Measurements from ENCODE around the gene NRP2. TPM values are rescaled to one million over a fixed set of nuclear protein-coding genes. Genes with fewer than 3 reads are reported as not detected.

The NRP2 gene
- total RNA-seq, 1 experiment from 2014 or later = 10.3 TPM

DNA sequence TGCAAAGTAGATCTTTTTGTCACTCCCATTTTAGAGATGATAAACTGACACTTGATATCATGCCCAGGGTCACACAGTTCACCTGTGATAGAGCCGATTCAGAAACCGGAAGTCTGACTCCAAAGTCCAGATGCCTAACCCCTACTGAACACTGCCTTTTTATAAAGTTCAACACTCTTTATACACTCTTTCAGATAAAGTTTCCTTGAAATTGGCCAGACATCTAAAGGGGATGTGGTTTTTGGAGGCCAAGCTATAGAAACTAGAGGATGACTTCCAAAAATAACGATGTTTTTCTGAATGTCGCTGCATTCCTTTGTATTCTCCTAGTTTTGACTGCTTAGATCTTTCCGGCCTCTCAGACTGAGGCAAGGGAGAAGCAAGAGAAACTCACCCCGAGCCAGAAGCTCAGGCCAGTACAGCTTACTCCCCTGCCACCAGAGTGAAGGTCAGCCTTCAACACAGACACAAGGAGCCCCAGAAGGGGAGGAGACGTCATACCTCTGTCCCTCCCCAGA, 61.8 kb downstream of the NRP2 start:
- no TSS peak for BruUV-seq (replicated peaks)
- no peak for DNase-seq (ENCODE audit: unreplicated experiment)
- no peaks in the 10 kb centered on the region for H3K36me3 Mint-ChIP-seq (ENCODE audit: insufficient read depth, unreplicated experiment)
- intact Hi-C loops (cut with micrococcal nuclease) = no loop called here
- H3K4me3 Mint-ChIP-seq (ENCODE audit: unreplicated experiment) = no peak overlapping the region
- POLR2A ChIA-PET = no interaction called here
- H3K27me3 Mint-ChIP-seq (ENCODE audit: insufficient read depth, unreplicated experiment) = no peaks in the 10 kb centered on the region
- no peak overlapping the region for H3K27ac Mint-ChIP-seq (ENCODE audit: low read depth, unreplicated experiment)
- CTCF ChIA-PET = interaction anchor here (0.7 kb wide), 1 partner anchor 552 kb away, joined by 3 read pairs; no protein-coding TSS in a partner anchor
- H3K4me1 Mint-ChIP-seq (ENCODE audit: insufficient read depth, unreplicated experiment) = peaks cover 29% of the 10 kb centered on the region
- no peaks in the 10 kb centered on the region for H3K9me3 Mint-ChIP-seq (ENCODE audit: unreplicated experiment)
- TF ChIP-seq, protein P1, sequence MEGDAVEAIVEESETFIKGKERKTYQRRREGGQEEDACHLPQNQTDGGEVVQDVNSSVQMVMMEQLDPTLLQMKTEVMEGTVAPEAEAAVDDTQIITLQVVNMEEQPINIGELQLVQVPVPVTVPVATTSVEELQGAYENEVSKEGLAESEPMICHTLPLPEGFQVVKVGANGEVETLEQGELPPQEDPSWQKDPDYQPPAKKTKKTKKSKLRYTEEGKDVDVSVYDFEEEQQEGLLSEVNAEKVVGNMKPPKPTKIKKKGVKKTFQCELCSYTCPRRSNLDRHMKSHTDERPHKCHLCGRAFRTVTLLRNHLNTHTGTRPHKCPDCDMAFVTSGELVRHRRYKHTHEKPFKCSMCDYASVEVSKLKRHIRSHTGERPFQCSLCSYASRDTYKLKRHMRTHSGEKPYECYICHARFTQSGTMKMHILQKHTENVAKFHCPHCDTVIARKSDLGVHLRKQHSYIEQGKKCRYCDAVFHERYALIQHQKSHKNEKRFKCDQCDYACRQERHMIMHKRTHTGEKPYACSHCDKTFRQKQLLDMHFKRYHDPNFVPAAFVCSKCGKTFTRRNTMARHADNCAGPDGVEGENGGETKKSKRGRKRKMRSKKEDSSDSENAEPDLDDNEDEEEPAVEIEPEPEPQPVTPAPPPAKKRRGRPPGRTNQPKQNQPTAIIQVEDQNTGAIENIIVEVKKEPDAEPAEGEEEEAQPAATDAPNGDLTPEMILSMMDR (IDR thresholded peaks at IDR 0.05; ENCODE audit: unreplicated experiment) = no peak

DNA sequence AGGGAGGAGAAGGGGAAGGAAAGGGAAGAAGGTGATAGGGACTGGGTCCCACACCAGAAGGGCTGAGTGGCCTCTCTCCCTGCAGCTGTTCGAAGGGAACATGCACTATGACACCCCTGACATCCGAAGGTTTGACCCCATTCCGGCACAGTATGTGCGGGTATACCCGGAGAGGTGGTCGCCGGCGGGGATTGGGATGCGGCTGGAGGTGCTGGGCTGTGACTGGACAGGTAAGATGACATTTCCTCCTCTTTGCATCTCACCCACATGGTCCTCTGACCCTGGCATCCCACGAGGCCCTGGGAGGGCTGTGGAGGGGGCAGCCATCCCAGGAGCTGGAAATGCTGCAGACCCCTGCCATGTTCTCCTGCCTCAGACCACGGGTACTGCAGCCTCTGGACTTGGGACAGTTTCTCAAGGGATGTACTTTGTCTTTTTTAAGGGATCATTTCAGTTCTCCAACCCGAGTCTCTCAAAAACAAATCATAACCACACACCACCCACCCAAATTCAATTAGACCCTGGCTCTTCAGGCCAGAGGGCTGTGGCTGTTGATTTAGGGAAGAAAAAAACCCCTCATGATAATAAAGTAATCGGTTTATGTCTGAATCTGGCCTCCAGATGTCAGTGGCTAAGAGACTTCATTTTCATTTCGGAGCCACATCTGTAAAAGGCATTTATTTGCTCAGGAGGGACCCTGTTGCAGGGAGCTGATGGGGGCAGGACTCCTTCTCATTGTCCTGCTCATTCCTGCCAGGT, 63.5 kb downstream of the NRP2 start:
- H3K36me3 Mint-ChIP-seq (ENCODE audit: insufficient read depth, unreplicated experiment) = no peaks in the 10 kb centered on the region
- no peak for DNase-seq (ENCODE audit: unreplicated experiment)
- no peaks in the 10 kb centered on the region for H3K27me3 Mint-ChIP-seq (ENCODE audit: insufficient read depth, unreplicated experiment)
- POLR2A ChIA-PET = interaction anchor here (1.4 kb wide), 1 partner anchor 10 kb away, joined by 5 read pairs; no protein-coding TSS in a partner anchor
- peak overlapping the region; percentile 85 for H3K27ac Mint-ChIP-seq (ENCODE audit: low read depth, unreplicated experiment)
- CTCF ChIA-PET = interaction anchor here (0.6 to 1.5 kb wide), 7 partner anchors 14 to 202 kb away, joined by 3 to 4 read pairs (median 3); no protein-coding TSS in a partner anchor
- TF ChIP-seq, protein P1 (IDR thresholded peaks at IDR 0.05; ENCODE audit: unreplicated experiment) = no peak
- H3K4me3 Mint-ChIP-seq (ENCODE audit: unreplicated experiment) = peak overlapping the region; percentile 9
- H3K9me3 Mint-ChIP-seq (ENCODE audit: unreplicated experiment) = no peaks in the 10 kb centered on the region
- no TSS peak for BruUV-seq (replicated peaks)
- peaks cover 40% of the 10 kb centered on the region for H3K4me1 Mint-ChIP-seq (ENCODE audit: insufficient read depth, unreplicated experiment)
- intact Hi-C loops (cut with micrococcal nuclease) = loop anchor here (5.0 kb wide), 1 partner anchor 64 kb away; the partner anchor contains the start of gene NRP2

DNA sequence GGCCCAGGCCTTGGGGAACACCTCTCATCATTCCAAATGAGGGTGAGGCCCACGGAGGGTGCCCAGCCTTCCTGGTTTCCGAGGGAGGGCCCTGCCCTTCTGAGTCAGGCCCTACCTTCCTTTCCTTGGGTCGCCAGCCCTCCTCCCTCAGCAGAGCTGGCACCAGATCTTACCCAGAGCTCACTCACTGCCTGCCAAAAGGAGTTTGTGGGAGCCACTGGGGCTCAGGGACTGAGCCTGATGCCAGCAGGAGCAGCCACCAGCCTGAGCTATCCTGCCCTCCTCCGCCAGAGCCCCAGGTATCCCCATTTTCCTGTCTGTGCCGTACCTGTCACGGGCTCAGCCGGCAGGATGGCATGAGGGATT, 64.1 kb downstream of the NRP2 start:
- Mint-ChIP-seq H3K9me3 (ENCODE audit: unreplicated experiment) (no peaks in the 10 kb centered on the region), H3K36me3 (ENCODE audit: insufficient read depth, unreplicated experiment) (no peaks in the 10 kb centered on the region), H3K27ac (ENCODE audit: low read depth, unreplicated experiment) (peak overlapping the region; percentile 85), H3K4me1 (ENCODE audit: insufficient read depth, unreplicated experiment) (peaks cover 46% of the 10 kb centered on the region), H3K27me3 (ENCODE audit: insufficient read depth, unreplicated experiment) (no peaks in the 10 kb centered on the region), H3K4me3 (ENCODE audit: unreplicated experiment) (peak overlapping the region; percentile 9)
- CTCF ChIA-PET = interaction anchor here (0.6 to 1.2 kb wide), 5 partner anchors 13 to 1713 kb away, joined by 3 to 4 read pairs (median 3); no protein-coding TSS in a partner anchor
- POLR2A ChIA-PET = interaction anchor here (1.4 kb wide), 1 partner anchor 11 kb away, joined by 5 read pairs; no protein-coding TSS in a partner anchor
- DNase-seq (ENCODE audit: unreplicated experiment) = peak; percentile 77
- TF ChIP-seq, protein P1 (IDR thresholded peaks at IDR 0.05; ENCODE audit: unreplicated experiment) = no peak
- intact Hi-C loops (cut with micrococcal nuclease) = loop anchor here (5.0 kb wide), 1 partner anchor 64 kb away; the partner anchor contains the start of gene NRP2
- BruUV-seq (replicated peaks) = no TSS peak

DNA sequence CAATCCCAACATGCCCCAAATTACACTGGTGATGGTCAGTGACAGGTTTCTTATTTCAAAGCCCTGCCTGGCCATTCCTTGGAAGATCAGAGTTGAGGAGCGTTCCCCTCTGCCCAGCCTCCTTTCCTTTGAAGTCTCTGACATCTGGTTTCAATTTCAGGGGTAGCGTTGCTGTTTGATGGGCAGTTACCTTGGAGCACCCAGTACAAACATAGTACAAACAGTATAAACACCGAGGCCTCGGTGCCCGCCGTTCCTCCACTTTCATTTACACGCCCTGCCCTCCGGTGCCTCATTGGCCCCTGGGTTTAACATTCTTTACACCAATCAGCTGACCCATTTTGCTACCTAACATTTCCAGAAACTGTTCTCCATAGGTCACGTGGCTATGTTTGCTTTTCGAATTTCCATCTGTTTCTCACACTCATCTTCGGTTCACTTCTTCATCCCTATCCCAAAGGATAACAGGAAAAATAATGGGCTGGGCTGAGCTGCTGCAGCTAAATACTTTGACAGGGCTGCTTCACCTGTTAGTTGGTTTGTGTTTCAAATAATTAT, 65.6 kb downstream of the NRP2 start:
- Mint-ChIP-seq H3K4me3 (ENCODE audit: unreplicated experiment) (no peak overlapping the region), H3K27me3 (ENCODE audit: insufficient read depth, unreplicated experiment) (no peaks in the 10 kb centered on the region), H3K9me3 (ENCODE audit: unreplicated experiment) (no peaks in the 10 kb centered on the region), H3K36me3 (ENCODE audit: insufficient read depth, unreplicated experiment) (no peaks in the 10 kb centered on the region), H3K27ac (ENCODE audit: low read depth, unreplicated experiment) (no peak overlapping the region), H3K4me1 (ENCODE audit: insufficient read depth, unreplicated experiment) (peaks cover 53% of the 10 kb centered on the region)
- CTCF ChIA-PET = interaction anchor here (0.9 to 1.8 kb wide), 4 partner anchors 10 to 68 kb away, joined by 3 to 5 read pairs (median 4); no protein-coding TSS in a partner anchor
- no TSS peak for BruUV-seq (replicated peaks)
- POLR2A ChIA-PET = interaction anchor here (0.9 kb wide), 2 partner anchors 93 to 1074 kb away, joined by 3 read pairs; no protein-coding TSS in a partner anchor
- no peak for DNase-seq (ENCODE audit: unreplicated experiment)
- intact Hi-C loops (cut with micrococcal nuclease) = loop anchor here (5.0 kb wide), 1 partner anchor 66 kb away; the partner anchor contains the start of gene NRP2
- TF ChIP-seq, protein P1 (IDR thresholded peaks at IDR 0.05; ENCODE audit: unreplicated experiment) = no peak

Measured in MCF 10A (cell line).